MM.1S (cell line): Measurements from ENCODE around the gene CA5A.
"Not testable (repeated sequence)": the region's sequence is repeated elsewhere in the genome, so short reads cannot be mapped to it uniquely, and the experiment has no call there.

ENCODE experiments used
- DNase-seq: peaks from one replicate; pipeline ENCODE4 v3.0.0-alpha.2; 2015
- H2AFZ ChIP-seq: fragments of 300-600 bp; sonication (generic); 2 replicates; pipeline ENCODE4 v1.6.0; 2016; ENCODE audit warnings: antibody characterized with exemption, low read length
- H3F3A ChIP-seq: fragments of 300-600 bp; sonication (generic); 2 replicates; pipeline ENCODE4 v1.6.1; 2016; ENCODE audit warnings: mild to moderate bottlenecking, antibody characterized with exemption, low read length, moderate library complexity, mixed read lengths; ENCODE audit not compliant: insufficient read depth
- H3K27ac ChIP-seq: fragments of 300-600 bp; sonication (generic); 2 replicates; pipeline ENCODE4 v1.5.1; 2016; ENCODE audit warnings: mild to moderate bottlenecking, low read length
- H3K27me3 ChIP-seq: fragments of 300-600 bp; sonication (generic); replicated peaks from 2 replicates; pipeline ENCODE4 v1.6.0; 2016; ENCODE audit warnings: low read length; ENCODE audit not compliant: insufficient read depth
- H3K36me3 ChIP-seq: fragments of 300-600 bp; sonication (generic); replicated peaks from 2 replicates; pipeline ENCODE4 v1.6.1; 2016; ENCODE audit warnings: mild to moderate bottlenecking, low read length, mixed read lengths; ENCODE audit not compliant: insufficient read depth
- H3K4me1 ChIP-seq: fragments of 300-600 bp; sonication (generic); 2 replicates; pipeline ENCODE4 v1.6.1; 2016; ENCODE audit warnings: low read length, mixed read lengths
- H3K4me2 ChIP-seq: fragments of 300-600 bp; sonication (generic); 2 replicates; pipeline ENCODE4 v1.6.0; 2016; ENCODE audit warnings: low read depth, low read length
- H3K4me3 ChIP-seq: fragments of 300-600 bp; sonication (generic); 2 replicates; pipeline ENCODE4 v1.5.1; 2016; ENCODE audit warnings: low read length, mixed read lengths
- H3K79me2 ChIP-seq: fragments of 300-600 bp; sonication (generic); 2 replicates; pipeline ENCODE4 v1.6.1; 2016; ENCODE audit warnings: mixed run types, low read length, mixed read lengths
- H3K9ac ChIP-seq: fragments of 300-600 bp; sonication (generic); 2 replicates; pipeline ENCODE4 v1.6.1; 2016; ENCODE audit warnings: low read length, mixed read lengths
- H3K9me2 ChIP-seq: fragments of 300-600 bp; sonication (generic); replicated peaks from 2 replicates; pipeline ENCODE4 v1.6.1; 2016; ENCODE audit warnings: mild to moderate bottlenecking, low read length, mixed read lengths; ENCODE audit not compliant: insufficient read depth
- H3K9me3 ChIP-seq: fragments of 300-600 bp; sonication (generic); replicated peaks from 2 replicates; pipeline ENCODE4 v1.6.1; 2016; ENCODE audit warnings: mild to moderate bottlenecking, low read length, mixed read lengths; ENCODE audit not compliant: insufficient read depth
- H4K20me1 ChIP-seq: fragments of 300-600 bp; sonication (generic); 2 replicates; pipeline ENCODE4 v1.6.1; 2016; ENCODE audit warnings: mild to moderate bottlenecking, low read length, moderate library complexity, mixed read lengths; ENCODE audit not compliant: insufficient read depth
- CTCF ChIP-seq: fragments of 300-600 bp; sonication (generic); IDR thresholded peaks from 2 replicates; pipeline ENCODE4 v1.5.1; 2016; ENCODE audit warnings: antibody characterized with exemption, low read length, mixed read lengths
- EZH2 ChIP-seq: fragments of 300-600 bp; sonication (generic); optimal IDR thresholded peaks from 2 replicates; pipeline ENCODE3; 2017; ENCODE audit warnings: low read depth, mild to moderate bottlenecking, antibody characterized with exemption, low read length, mixed read lengths
- EZH2phosphoT487 ChIP-seq: fragments of 300-600 bp; sonication (generic); IDR thresholded peaks from 2 replicates; pipeline ENCODE4 v1.6.1; 2018; ENCODE audit warnings: antibody characterized with exemption, low read length

The CA5A gene

GRCh38 chr16:87933140-87933495, 3.2 kb downstream of the CA5A start:
- no peaks in the 10 kb centered on the region for H3K79me2 ChIP-seq
- no peak for DNase-seq
- H2AFZ ChIP-seq = no peak overlapping the region
- H3K4me3 ChIP-seq = no peak overlapping the region
- no peak overlapping the region for H3K4me2 ChIP-seq
- no peak overlapping the region for H3K9ac ChIP-seq
- no peaks in the 10 kb centered on the region for H4K20me1 ChIP-seq
- TF ChIP-seq CTCF = no peak
- TF ChIP-seq EZH2phosphoT487 = no peak
- TF ChIP-seq EZH2 = no peak
- no peak overlapping the region for H3K27ac ChIP-seq
- H3K36me3 ChIP-seq = no peaks in the 10 kb centered on the region
- H3K4me1 ChIP-seq = no peaks in the 10 kb centered on the region
- H3F3A ChIP-seq = no peaks in the 10 kb centered on the region
- no peaks in the 10 kb centered on the region for H3K9me2 ChIP-seq
- H3K9me3 ChIP-seq = no peaks in the 10 kb centered on the region
- peaks cover 4% of the 10 kb centered on the region; the same call in 1 of the 2 replicates for H3K27me3 ChIP-seq

- not testable (repeated sequence) for H3K4me3 ChIP-seq, H2AFZ ChIP-seq, H3K9me2 ChIP-seq, H3K27me3 ChIP-seq, H3F3A ChIP-seq, H3K27ac ChIP-seq, H3K9me3 ChIP-seq, H3K79me2 ChIP-seq, H3K4me2 ChIP-seq, H3K4me1 ChIP-seq, H3K9ac ChIP-seq, DNase-seq, H3K36me3 ChIP-seq, H4K20me1 ChIP-seq
Measured at GRCh38 chr16:87932475-87933139, 3.7 kb downstream of the CA5A start.

DNA sequence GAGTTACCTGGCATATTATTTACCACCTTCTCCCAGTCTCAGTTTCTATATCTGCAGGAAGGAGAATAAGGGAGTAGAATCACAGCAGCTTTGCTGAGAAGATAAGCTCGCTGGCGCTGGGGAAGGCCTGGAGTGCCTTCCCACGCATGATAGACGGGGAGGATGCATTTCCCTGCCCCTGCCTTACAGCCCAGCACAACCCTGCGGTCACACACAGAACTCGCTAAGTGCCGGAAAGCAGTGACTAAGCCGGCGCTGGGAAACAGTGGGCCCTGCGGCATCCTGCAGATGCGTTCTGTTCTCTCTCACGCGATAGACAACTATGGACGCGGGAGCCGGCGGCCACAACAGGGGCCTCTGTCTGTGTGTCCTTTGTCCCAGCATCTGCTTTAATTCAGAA, 4.8 kb downstream of the CA5A start:
- Histone ChIP-seq H3K9ac (no peak overlapping the region), H3K4me2 (no peak overlapping the region)
- DNase-seq = no peak

More for the DNA sequence above, 4.8 kb downstream of the CA5A start:
- no peak for TF ChIP-seq EZH2
- TF ChIP-seq EZH2phosphoT487 = no peak
- TF ChIP-seq CTCF = no peak
- H3K27me3 ChIP-seq = peaks cover 8% of the 10 kb centered on the region
- H4K20me1 ChIP-seq = no peaks in the 10 kb centered on the region
- H2AFZ ChIP-seq = no peak overlapping the region
- no peaks in the 10 kb centered on the region for H3K9me3 ChIP-seq
- H3K9me2 ChIP-seq = no peaks in the 10 kb centered on the region
- H3K4me1 ChIP-seq = no peaks in the 10 kb centered on the region
- H3K36me3 ChIP-seq = no peaks in the 10 kb centered on the region
- no peaks in the 10 kb centered on the region for H3F3A ChIP-seq
- no peak overlapping the region for H3K27ac ChIP-seq
- H3K79me2 ChIP-seq = no peaks in the 10 kb centered on the region
- no peak overlapping the region for H3K4me3 ChIP-seq
